Measurements from ENCODE around the gene TBC1D1.
"Not testable (repeated sequence)": the region's sequence is repeated elsewhere in the genome, so short reads cannot be mapped to it uniquely, and the experiment has no call there.

The TBC1D1 gene

GRCh38 chr4:38013461-38014366 lies 122.8 kb downstream of the TBC1D1 start:
- DNase-seq (ENCODE audit: low read depth in 2 of 2) = no peak

- DNase-seq (ENCODE audit: low read depth in 2 of 2) = no peak
These were observed 123.6 kb downstream of the TBC1D1 start for GRCh38 chr4:38014421-38014852.

- DNase-seq (ENCODE audit: low read depth in 2 of 2) = no peak
These were observed 125.1 kb downstream of the TBC1D1 start for GRCh38 chr4:38015886-38016515.

- DNase-seq (ENCODE audit: low read depth in 2 of 2) = no peak
These were observed 125.8 kb downstream of the TBC1D1 start for GRCh38 chr4:38016698-38017097.

GRCh38 chr4:38017609-38018008 lies 126.7 kb downstream of the TBC1D1 start:
- DNase-seq (ENCODE audit: low read depth in 2 of 2) = no peak

- no peak for DNase-seq (ENCODE audit: low read depth in 2 of 2)
These were observed 129.5 kb downstream of the TBC1D1 start for GRCh38 chr4:38020386-38020785.

GRCh38 chr4:38020961-38021360 lies 130.1 kb downstream of the TBC1D1 start:
- not testable (repeated sequence) for DNase-seq (ENCODE audit: low read depth in 2 of 2)

GRCh38 chr4:38021751-38022150 lies 130.9 kb downstream of the TBC1D1 start:
- no peak for DNase-seq (ENCODE audit: low read depth in 2 of 2)

- DNase-seq (ENCODE audit: low read depth in 2 of 2) = no peak
These were observed 132.7 kb downstream of the TBC1D1 start for GRCh38 chr4:38023347-38024205.

GRCh38 chr4:38024206-38024509 lies 133.3 kb downstream of the TBC1D1 start:
- DNase-seq (ENCODE audit: low read depth in 2 of 2) = no peak

- DNase-seq (ENCODE audit: low read depth in 2 of 2) = no peak
These were observed 134.8 kb downstream of the TBC1D1 start for GRCh38 chr4:38025665-38026064.

- DNase-seq (ENCODE audit: low read depth in 2 of 2) = no peak
These were observed 135.4 kb downstream of the TBC1D1 start for GRCh38 chr4:38026158-38026740.

GRCh38 chr4:38030023-38030422 lies 139.1 kb downstream of the TBC1D1 start:
- no peak for DNase-seq (ENCODE audit: low read depth in 2 of 2)

- DNase-seq (ENCODE audit: low read depth in 2 of 2) = peak in 1 of 2 donors; percentile 4
These were observed 144.3 kb downstream of the TBC1D1 start for GRCh38 chr4:38034986-38035882.

- no peak for DNase-seq (ENCODE audit: low read depth in 2 of 2)
These were observed 145.7 kb downstream of the TBC1D1 start for GRCh38 chr4:38036548-38036947.

- DNase-seq (ENCODE audit: low read depth in 2 of 2) = no peak
These were observed 146.7 kb downstream of the TBC1D1 start for GRCh38 chr4:38037612-38038011.

GRCh38 chr4:38040619-38041018 lies 149.7 kb downstream of the TBC1D1 start:
- DNase-seq (ENCODE audit: low read depth in 2 of 2) = no peak

- DNase-seq (ENCODE audit: low read depth in 2 of 2) = no peak
These were observed 153.2 kb downstream of the TBC1D1 start for GRCh38 chr4:38044060-38044459.

- no peak for DNase-seq (ENCODE audit: low read depth in 2 of 2)
These were observed 154.6 kb downstream of the TBC1D1 start for GRCh38 chr4:38045289-38045988.

All from stimulated activated CD8-positive, alpha-beta memory T cell treated with anti-CD3 and anti-CD28 coated beads, Interleukin-15, amount 100 ng/mL, for 4 hours (primary cell).